Astrocyte (in vitro differentiated cells and primary cell): ENCODE measurements around the gene BCL7A. TPM values are rescaled to one million over a fixed set of nuclear protein-coding genes. Genes with fewer than 3 reads are reported as not detected.

ENCODE experiments used
- DNase-seq: peaks from one replicate; pipeline ENCODE4 v3.0.0-alpha.2; 2010; ENCODE audit warnings: low read depth
- FAIRE-seq: peaks from 2 replicates; lab custom pipeline; 2011; peaks lifted over from hg19 to GRCh38; lab: Jason Lieb, UNC
- H2AFZ ChIP-seq: 2 replicates; pipeline ENCODE4 v1.6.0; 2012; ENCODE audit warnings: low read depth, low read length, inconsistent platforms
- H3K27ac ChIP-seq: 2 replicates; pipeline ENCODE4 v1.5.1; 2011; ENCODE audit warnings: low read depth, low read length, inconsistent platforms
- H3K27me3 ChIP-seq: 2 replicates; pipeline ENCODE4 v1.6.0; 2011; ENCODE audit warnings: low read length, inconsistent platforms; ENCODE audit not compliant: insufficient read depth
- H3K36me3 ChIP-seq: 2 replicates; pipeline ENCODE4 v1.5.1; 2011; ENCODE audit warnings: low read length, inconsistent platforms; ENCODE audit not compliant: insufficient read depth
- H3K4me1 ChIP-seq: 2 replicates; pipeline ENCODE4 v1.5.1; 2011; ENCODE audit warnings: low read length, inconsistent platforms; ENCODE audit not compliant: insufficient read depth
- H3K4me2 ChIP-seq: 2 replicates; pipeline ENCODE4 v1.6.0; 2012; ENCODE audit warnings: low read length, inconsistent platforms
- H3K4me3 ChIP-seq: 2 replicates; pipeline ENCODE4 v1.5.1; 2011; ENCODE audit warnings: low read depth, mild to moderate bottlenecking, low read length, inconsistent platforms; ENCODE audit not compliant: insufficient read depth
- H3K79me2 ChIP-seq: 2 replicates; pipeline ENCODE4 v1.6.0; 2012; ENCODE audit warnings: mild to moderate bottlenecking, low read length, inconsistent platforms; ENCODE audit not compliant: insufficient read depth
- H3K9ac ChIP-seq: 2 replicates; pipeline ENCODE4 v1.6.0; 2012; ENCODE audit warnings: mild to moderate bottlenecking, low read length, inconsistent platforms
- H3K9me3 ChIP-seq: 2 replicates; pipeline ENCODE4 v1.5.1; 2012; ENCODE audit warnings: low read depth, mild to moderate bottlenecking, low read length, inconsistent platforms; ENCODE audit not compliant: insufficient read depth
- H4K20me1 ChIP-seq: 2 replicates; pipeline ENCODE4 v1.6.0; 2012; ENCODE audit warnings: low read length, inconsistent platforms; ENCODE audit not compliant: insufficient read depth
- H3K27ac Mint-ChIP-seq: one replicate; pipeline ENCODE4 v1.8.0; 2021; ENCODE audit warnings: mild to moderate bottlenecking, mixed read lengths; ENCODE audit not compliant: unreplicated experiment
- H3K27me3 Mint-ChIP-seq: one replicate; pipeline ENCODE4 v1.8.0; 2021; ENCODE audit warnings: low read depth, mixed read lengths; ENCODE audit not compliant: unreplicated experiment
- H3K36me3 Mint-ChIP-seq: one replicate; pipeline ENCODE4 v1.8.0; 2021; ENCODE audit warnings: low read depth, mixed read lengths; ENCODE audit not compliant: unreplicated experiment
- H3K4me1 Mint-ChIP-seq: one replicate; pipeline ENCODE4 v1.8.0; 2021; ENCODE audit warnings: low read depth, mixed read lengths; ENCODE audit not compliant: unreplicated experiment
- H3K4me3 Mint-ChIP-seq: one replicate; pipeline ENCODE4 v1.8.0; 2021; ENCODE audit warnings: mild to moderate bottlenecking, moderate library complexity, mixed read lengths; ENCODE audit not compliant: unreplicated experiment
- H3K9me3 Mint-ChIP-seq: one replicate; pipeline ENCODE4 v1.8.0; 2021; ENCODE audit warnings: mild to moderate bottlenecking, mixed read lengths; ENCODE audit not compliant: unreplicated experiment
- CTCF ChIP-seq: IDR thresholded peaks from 2 replicates; pipeline ENCODE4 v1.5.1; 2011; ENCODE audit warnings: low read depth, mild to moderate bottlenecking, inconsistent platforms, low read length, moderate library complexity; ENCODE audit not compliant: insufficient read depth
- EZH2 ChIP-seq: IDR thresholded peaks from 2 replicates; pipeline ENCODE4 v1.6.1; 2012; ENCODE audit warnings: mild to moderate bottlenecking, low read length, inconsistent platforms; ENCODE audit not compliant: insufficient read depth
- total RNA-seq: library from RNA; stranded (reverse); gene quantifications from 2 replicates; pipeline ENCODE4 v1.2.1, GENCODE V29; 2021

Gene BCL7A
- total RNA-seq, 1 donor from 2014 or later, result 9.6 TPM

- Histone ChIP-seq H3K27me3 (no peaks in the 10 kb centered on the region), H3K4me3 (peak overlapping the region; percentile 78), H3K9ac (peak overlapping the region; percentile 92), H3K27ac (peak overlapping the region; percentile 49), H3K4me1 (peaks cover 36% of the 10 kb centered on the region), H3K79me2 (peaks cover 52% of the 10 kb centered on the region), H4K20me1 (peaks cover 42% of the 10 kb centered on the region), H3K9me3 (no peaks in the 10 kb centered on the region), H2AFZ (peak overlapping the region; percentile 64), H3K4me2 (peak overlapping the region; percentile 90), H3K36me3 (peaks cover 4% of the 10 kb centered on the region)
- Mint-ChIP-seq H3K4me1 (peaks cover 22% of the 10 kb centered on the region), H3K4me3 (peak overlapping the region; percentile 91), H3K27me3 (no peaks in the 10 kb centered on the region), H3K27ac (peak overlapping the region; percentile 93), H3K36me3 (peaks cover 8% of the 10 kb centered on the region), H3K9me3 (no peaks in the 10 kb centered on the region)
- no peak for DNase-seq
- no peak for TF ChIP-seq CTCF
- no peak for TF ChIP-seq EZH2
- FAIRE-seq, result no peak
Observed at GRCh38 chr12:122079033-122079531, 57.4 kb downstream of the BCL7A start.

GRCh38 chr12:122079532-122080081 is 57.9 kb downstream of the BCL7A start:
- TF ChIP-seq CTCF, result no peak
- TF ChIP-seq EZH2, result no peak
- Histone ChIP-seq H4K20me1 (peaks cover 45% of the 10 kb centered on the region), H3K4me2 (peak overlapping the region; percentile 90), H3K4me1 (peaks cover 36% of the 10 kb centered on the region), H3K36me3 (peaks cover 4% of the 10 kb centered on the region), H3K9ac (peak overlapping the region; percentile 92), H3K27ac (peak overlapping the region; percentile 49), H3K9me3 (no peaks in the 10 kb centered on the region), H3K27me3 (no peaks in the 10 kb centered on the region), H3K4me3 (peak overlapping the region; percentile 78), H2AFZ (no peak overlapping the region), H3K79me2 (peaks cover 55% of the 10 kb centered on the region)
- DNase-seq (no peak), FAIRE-seq (no peak)
- Mint-ChIP-seq H3K4me3 (peak overlapping the region; percentile 91), H3K36me3 (peaks cover 13% of the 10 kb centered on the region), H3K27ac (peak overlapping the region; percentile 93), H3K9me3 (no peaks in the 10 kb centered on the region), H3K27me3 (no peaks in the 10 kb centered on the region), H3K4me1 (peaks cover 22% of the 10 kb centered on the region)
